K562 (cell line): ENCODE measurements around the gene AFF3. TPM values are rescaled to one million over a fixed set of nuclear protein-coding genes. Genes with fewer than 3 reads are reported as not detected.

Source experiments
- ATF3 ChIP-seq, 2 experiments: fragments of 450-650 bp in 1 of 2; sonication (generic) in 1 of 2; formaldehyde crosslinking in 1 of 2; IDR thresholded peaks in 1 of 2; conservative IDR thresholded peaks in 1 of 2; 2 replicates each; pipeline versions ENCODE4 v1.6.1 to v1.8.1; 2016 to 2023; ENCODE audit warnings: mild to moderate bottlenecking in 2 of 2, moderate library complexity in 2 of 2, inconsistent platforms in 1 of 2, missing genetic modification reagents in 1 of 2
- FOXA1 ChIP-seq: fragments of 450-650 bp; IDR thresholded peaks from 2 replicates; pipeline ENCODE4 v1.6.1; 2016; ENCODE audit warnings: mild to moderate bottlenecking, borderline replicate concordance
- GABPB2 ChIP-seq: fragments of 250-450 bp; sonication (Bioruptor Pico); conservative IDR thresholded peaks from 2 replicates; pipeline ENCODE4 v1.5.1; 2021; ENCODE audit warnings: mild to moderate bottlenecking
- KHSRP ChIP-seq: fragments of 450-650 bp; IDR thresholded peaks from 2 replicates; pipeline ENCODE4 v1.6.1; 2017
- MAZ ChIP-seq, 2 experiments: fragments of 450-650 bp in 1 of 2; sonication (generic) in 1 of 2; formaldehyde crosslinking; IDR thresholded peaks in 1 of 2; conservative IDR thresholded peaks in 1 of 2; 2 replicates each; pipeline versions ENCODE4 v1.4.0 to v1.5.0; 2020; ENCODE audit warnings: mild to moderate bottlenecking in 1 of 2, missing genetic modification reagents in 1 of 2
- MIER1 ChIP-seq: fragments of 450-650 bp; IDR thresholded peaks from 2 replicates; pipeline ENCODE4 v1.6.1; 2016; ENCODE audit warnings: antibody characterized with exemption, mild to moderate bottlenecking, low read depth
- NR3C1 ChIP-seq: sonication (generic); formaldehyde crosslinking; IDR thresholded peaks from 2 replicates; pipeline ENCODE4 v1.8.1; 2022; ENCODE audit warnings: missing genetic modification reagents
- SMARCE1 ChIP-seq: fragments of 450-650 bp; IDR thresholded peaks from 2 replicates; pipeline ENCODE4 v1.7.1; 2016; ENCODE audit warnings: mild to moderate bottlenecking
- SREBF1 ChIP-seq: fragments of 150-350 bp; IDR thresholded peaks from 2 replicates; pipeline ENCODE4 v1.6.1; 2014; ENCODE audit warnings: antibody characterized with exemption, low read depth, low read length, borderline replicate concordance
- TOE1 ChIP-seq, 2 experiments: fragments of 450-650 bp in 1 of 2; sonication (generic) in 1 of 2; formaldehyde crosslinking in 1 of 2; IDR thresholded peaks; 2 replicates each; pipeline versions ENCODE4 v1.7.1 to v1.8.0; 2016 to 2022; ENCODE audit warnings: borderline replicate concordance in 2 of 2, mild to moderate bottlenecking in 2 of 2, antibody characterized with exemption in 1 of 2, inconsistent platforms in 1 of 2, low read depth in 1 of 2, missing genetic modification reagents in 1 of 2, moderate library complexity in 1 of 2
- ZNF445 ChIP-seq: fragments of 250-450 bp; sonication (Bioruptor Pico); IDR thresholded peaks from 2 replicates; pipeline ENCODE4 v1.4.0; 2020; ENCODE audit warnings: low read depth, mild to moderate bottlenecking, moderate library complexity
- ZSCAN32 ChIP-seq: fragments of 450-650 bp; formaldehyde crosslinking; IDR thresholded peaks from 2 replicates; pipeline ENCODE4 v1.4.0; 2020; ENCODE audit warnings: mild to moderate bottlenecking, moderate library complexity
- polyA plus RNA-seq, 8 experiments: library from polyadenylated mRNA; depleted of rRNA in 4 of 8; stranded (reverse) in 5 of 8; unstranded in 3 of 8; fragments of >200 nt; fragmentation: Nextera tagmentation in 2 of 8; fragmentation: Illumina TruSeq in 1 of 8; extraction: Ambion mirVana in 2 of 8; extraction: Trizol in 1 of 8; gene quantifications; 2 replicates each; pipeline versions ENCODE4 v1.2.1 to v1.2.3, GENCODE V29; 2011 to 2014; ENCODE audit warnings: inconsistent platforms in 1 of 8, missing spikeins in 1 of 8
- total RNA-seq, 7 experiments: library from RNA; depleted of rRNA in 6 of 7; stranded (reverse); fragments of >200 nt in 6 of 7; fragmentation: Illumina TruSeq in 2 of 7; extraction: Trizol in 2 of 7; gene quantifications; 2 replicates each; pipeline versions ENCODE4 v1.2.1 to v1.2.3, GENCODE V29; 2011 to 2021; ENCODE audit warnings: low replicate concordance in 1 of 7

AFF3 gene
- total and polyA plus RNA-seq, 9 of the 15 experiments (the other 6 are each of a cell fraction or from before 2014, with no cell fraction given): 0.02 to 0.11 TPM; not detected in 7

DNA sequence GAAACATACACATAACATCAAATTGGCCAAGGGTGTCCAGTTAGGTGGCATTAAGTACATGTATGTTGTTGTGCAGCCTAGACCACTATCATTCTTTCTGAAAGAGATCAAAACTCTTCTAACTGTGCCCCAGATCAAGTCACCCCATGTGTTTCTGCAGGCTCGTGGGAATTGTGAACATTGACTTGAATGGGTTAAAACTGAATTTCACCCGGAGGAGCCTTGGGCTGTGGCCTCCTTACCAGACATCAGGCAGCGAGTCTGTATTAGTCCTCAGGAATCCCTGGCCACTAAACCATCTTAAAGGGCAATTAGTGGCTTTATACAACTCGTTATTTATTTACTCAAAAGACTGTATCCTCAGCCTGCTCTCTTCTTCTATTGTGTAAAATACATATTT is 503.6 kb downstream of the AFF3 start (continued):
- TF ChIP-seq ATF3 (IDR thresholded peaks at IDR 0.05) (no peak), ATF3 (CRISPR knock-in tag; conservative IDR thresholded peaks at IDR 0.05) (no peak), SREBF1 (no peak), GABPB2 (no peak), FOXA1 (no peak), TOE1 (IDR thresholded peaks at IDR 0.05; ENCODE audit: borderline replicate concordance) (no peak), TOE1 (CRISPR knock-in tag; IDR thresholded peaks at IDR 0.05; ENCODE audit: borderline replicate concordance, low read depth) (no peak), ZNF445 (CRISPR knock-in tag) (no peak), ZSCAN32 (CRISPR knock-in tag) (no peak), SMARCE1 (no peak), KHSRP (no peak), MIER1 (no peak), NR3C1 (CRISPR knock-in tag) (no peak), MAZ (CRISPR knock-in tag; conservative IDR thresholded peaks at IDR 0.05 in 1 of 2, IDR thresholded peaks at IDR 0.05 in 1 of 2) (no peak)
